Measurements from ENCODE around the gene KNDC1. TPM values are rescaled to one million over a fixed set of nuclear protein-coding genes. Genes with fewer than 3 reads are reported as not detected.

KNDC1 gene
- total and polyA plus RNA-seq, 2 of the 13 experiments (the other 11 are each of a cell fraction or from before 2014, with no cell fraction given) = 0.69 TPM; not detected in 1

DNA sequence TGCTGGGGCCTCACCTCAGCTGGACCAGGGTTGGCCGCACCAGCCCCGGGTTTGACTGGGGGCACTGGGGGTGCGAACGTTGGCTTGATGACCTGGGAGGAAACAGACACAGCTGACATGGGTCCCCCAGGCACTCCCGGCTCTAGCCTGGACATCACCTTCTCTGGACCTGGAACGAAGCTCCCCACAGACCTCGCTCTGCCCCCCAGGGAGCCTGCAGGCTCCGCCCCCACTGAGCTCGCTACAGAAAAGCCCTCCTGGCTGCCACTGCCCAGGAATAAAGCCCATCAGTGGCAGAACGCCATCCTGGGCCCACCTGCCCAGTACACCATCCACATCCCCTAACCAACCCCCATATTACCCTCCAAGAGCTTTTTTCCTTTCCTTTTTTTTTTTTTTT lies 103.7 kb downstream of the KNDC1 start:
- Histone ChIP-seq H3K9me3 (ENCODE audit: low read length) (no peaks in the 10 kb centered on the region), H3K79me2 (ENCODE audit: insufficient read depth, low read length) (no peaks in the 10 kb centered on the region), H2AFZ (ENCODE audit: low read length) (no peak overlapping the region), H3K36me3 (replicated peaks in 1 of 2; ENCODE audit: control insufficient read depth in 1 of 2, insufficient read depth in 2 of 2, low read length in 2 of 2) (no peaks in the 10 kb centered on the region), H3K27me3 (ENCODE audit: control insufficient read depth in 1 of 2, insufficient read depth in 2 of 2, low read length in 2 of 2) (peaks cover 9 to 36% of the 10 kb centered on the region in 2 experiments; a peak in 4 of 5 replicates), H3K4me2 (ENCODE audit: low read depth, low read length) (no peak overlapping the region), H3K4me1 (ENCODE audit: insufficient read depth, low read length) (peaks cover 19% of the 10 kb centered on the region), H4K20me1 (ENCODE audit: insufficient read depth, low read length) (no peaks in the 10 kb centered on the region), H3K27ac (ENCODE audit: extremely low read length, insufficient read depth, low read length) (no peak overlapping the region), H3K4me3 (replicated peaks in 1 of 3; ENCODE audit: insufficient read depth in 1 of 3, low read depth in 2 of 3, low read length in 3 of 3) (no peak overlapping the region), H3K9ac (ENCODE audit: insufficient read depth, low read depth, low read length) (no peak overlapping the region)
- BruUV-seq (replicated peaks) = no TSS peak
- intact Hi-C loops (cut with micrococcal nuclease; ENCODE audit: unreplicated experiment) = no loop called here
- CTCF ChIA-PET (ENCODE audit: low intra/inter-chr PET ratio, low total read pairs) = no interaction called here
- WGBS (ENCODE audit: low lambda C conversion rate) = 56% methylated on average over 5 of the region's 10 CpGs
- TF ChIP-seq ZNF557 (CRISPR knock-in tag; IDR thresholded peaks at IDR 0.05) (no peak), U2AF2 (IDR thresholded peaks at IDR 0.05; ENCODE audit: low read depth, low read length) (no peak)
- POLR2A ChIA-PET = no interaction called here
- in situ Hi-C loops (cut with HindIII; ENCODE audit: extremely low pct_ligation_motif_present, low pct_unique_long_range_greater_than_20kb) = no loop called here
- ATAC-seq (no peak), FAIRE-seq (no peak), DNase-seq (ENCODE audit: low spot score) (no peak)

DNA sequence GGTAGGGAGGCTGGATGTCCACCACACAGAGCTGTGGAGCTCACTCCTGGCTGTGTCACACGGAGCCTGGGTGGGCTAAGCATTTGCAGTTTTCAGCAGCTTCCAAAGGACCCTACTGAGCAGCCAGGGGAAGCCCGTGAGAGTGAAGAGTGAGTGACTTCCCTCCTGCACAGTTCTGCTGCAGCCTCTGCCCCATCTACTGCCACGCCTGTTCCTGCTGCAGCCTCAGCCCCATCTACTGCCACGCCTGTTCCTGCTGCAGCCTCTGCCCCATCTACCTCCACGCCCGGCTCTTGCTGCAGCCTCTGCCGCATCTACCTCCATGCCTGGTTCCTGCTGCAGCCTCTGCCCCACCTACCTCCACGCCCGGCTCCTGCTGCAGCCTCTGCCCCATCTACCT lies 104.4 kb downstream of the KNDC1 start:
- ChIA-PET POLR2A (no interaction called here), CTCF (ENCODE audit: low intra/inter-chr PET ratio, low total read pairs) (no interaction called here)
- Histone ChIP-seq H3K36me3 (replicated peaks in 1 of 2; ENCODE audit: control insufficient read depth in 1 of 2, insufficient read depth in 2 of 2, low read length in 2 of 2) (no peaks in the 10 kb centered on the region), H2AFZ (ENCODE audit: low read length) (no peak overlapping the region), H3K4me3 (replicated peaks in 1 of 3; ENCODE audit: insufficient read depth in 1 of 3, low read depth in 2 of 3, low read length in 3 of 3) (no peak overlapping the region), H3K4me2 (ENCODE audit: low read depth, low read length) (no peak overlapping the region), H3K4me1 (ENCODE audit: insufficient read depth, low read length) (peaks cover 11% of the 10 kb centered on the region; the same call in 1 of the 2 replicates), H3K27me3 (ENCODE audit: control insufficient read depth in 1 of 2, insufficient read depth in 2 of 2, low read length in 2 of 2) (peaks cover 7 to 29% of the 10 kb centered on the region in 2 experiments; a peak in 4 of 5 replicates), H3K9me3 (ENCODE audit: low read length) (no peaks in the 10 kb centered on the region), H4K20me1 (ENCODE audit: insufficient read depth, low read length) (no peaks in the 10 kb centered on the region), H3K79me2 (ENCODE audit: insufficient read depth, low read length) (no peaks in the 10 kb centered on the region), H3K27ac (ENCODE audit: extremely low read length, insufficient read depth, low read length) (no peak overlapping the region), H3K9ac (ENCODE audit: insufficient read depth, low read depth, low read length) (no peak overlapping the region)
- ATAC-seq = no peak
- WGBS (ENCODE audit: low lambda C conversion rate) = 51% methylated on average over 7 of the region's 9 CpGs
- intact Hi-C loops (cut with micrococcal nuclease; ENCODE audit: unreplicated experiment) = no loop called here
- TF ChIP-seq ZNF180 (CRISPR knock-in tag; IDR thresholded peaks at IDR 0.05; ENCODE audit: borderline replicate concordance, low read depth) (no peak), ZNF101 (CRISPR knock-in tag; IDR thresholded peaks at IDR 0.05; ENCODE audit: borderline replicate concordance, low read depth) (no peak), SP1 (IDR thresholded peaks at IDR 0.05) (no peak), SP1 (CRISPR knock-in tag; IDR thresholded peaks at IDR 0.05) (no peak), ATAD3A (CRISPR knock-in tag; IDR thresholded peaks at IDR 0.05) (no peak), DNMT3B (CRISPR knock-in tag; conservative IDR thresholded peaks at IDR 0.05) (no peak), TBL1XR1 (IDR thresholded peaks at IDR 0.05; ENCODE audit: borderline replicate concordance, low read length, partially characterized antibody) (no peak), HOXA5 (CRISPR knock-in tag; IDR thresholded peaks at IDR 0.05) (no peak), MBNL3 (CRISPR knock-in tag; conservative IDR thresholded peaks at IDR 0.05) (no peak), ZNF275 (CRISPR knock-in tag; IDR thresholded peaks at IDR 0.05; ENCODE audit: borderline replicate concordance) (no peak), JDP2 (CRISPR knock-in tag; IDR thresholded peaks at IDR 0.05; ENCODE audit: borderline replicate concordance) (no peak), ZNF576 (CRISPR knock-in tag; IDR thresholded peaks at IDR 0.05) (no peak), ZNF615 (CRISPR knock-in tag; IDR thresholded peaks at IDR 0.05; ENCODE audit: borderline replicate concordance) (no peak), SMYD3 (CRISPR knock-in tag; IDR thresholded peaks at IDR 0.05) (no peak), ZNF264 (CRISPR knock-in tag; IDR thresholded peaks at IDR 0.05) (no peak)
- TF ChIP-seq, protein P1, sequence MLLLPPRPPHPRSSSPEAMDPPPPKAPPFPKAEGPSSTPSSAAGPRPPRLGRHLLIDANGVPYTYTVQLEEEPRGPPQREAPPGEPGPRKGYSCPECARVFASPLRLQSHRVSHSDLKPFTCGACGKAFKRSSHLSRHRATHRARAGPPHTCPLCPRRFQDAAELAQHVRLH (CRISPR knock-in tag; IDR thresholded peaks at IDR 0.05; ENCODE audit: borderline replicate concordance, low read depth) = no peak
- TF ChIP-seq, protein P2, sequence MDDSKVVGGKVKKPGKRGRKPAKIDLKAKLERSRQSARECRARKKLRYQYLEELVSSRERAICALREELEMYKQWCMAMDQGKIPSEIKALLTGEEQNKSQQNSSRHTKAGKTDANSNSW (CRISPR knock-in tag; IDR thresholded peaks at IDR 0.05; ENCODE audit: borderline replicate concordance) = no peak
- BruUV-seq (replicated peaks) = no TSS peak
- FAIRE-seq = no peak
- in situ Hi-C loops (cut with HindIII; ENCODE audit: extremely low pct_ligation_motif_present, low pct_unique_long_range_greater_than_20kb) = no loop called here
- no peak for DNase-seq (ENCODE audit: low spot score)

Data from HepG2 (cell line).